NCI-H2196 treated with DMSO at 0.1 percent for 48 hours (cell line): ENCODE measurements around the gene PARS2.
"Not testable (repeated sequence)": the region's sequence is repeated elsewhere in the genome, so short reads cannot be mapped to it uniquely, and the experiment has no call there.

Experiments
- DNase-seq: peaks from one replicate; lab custom pipeline; 2025; ENCODE audit not compliant: unreplicated experiment; lab: John Stamatoyannopoulos, UW

The PARS2 gene

DNA sequence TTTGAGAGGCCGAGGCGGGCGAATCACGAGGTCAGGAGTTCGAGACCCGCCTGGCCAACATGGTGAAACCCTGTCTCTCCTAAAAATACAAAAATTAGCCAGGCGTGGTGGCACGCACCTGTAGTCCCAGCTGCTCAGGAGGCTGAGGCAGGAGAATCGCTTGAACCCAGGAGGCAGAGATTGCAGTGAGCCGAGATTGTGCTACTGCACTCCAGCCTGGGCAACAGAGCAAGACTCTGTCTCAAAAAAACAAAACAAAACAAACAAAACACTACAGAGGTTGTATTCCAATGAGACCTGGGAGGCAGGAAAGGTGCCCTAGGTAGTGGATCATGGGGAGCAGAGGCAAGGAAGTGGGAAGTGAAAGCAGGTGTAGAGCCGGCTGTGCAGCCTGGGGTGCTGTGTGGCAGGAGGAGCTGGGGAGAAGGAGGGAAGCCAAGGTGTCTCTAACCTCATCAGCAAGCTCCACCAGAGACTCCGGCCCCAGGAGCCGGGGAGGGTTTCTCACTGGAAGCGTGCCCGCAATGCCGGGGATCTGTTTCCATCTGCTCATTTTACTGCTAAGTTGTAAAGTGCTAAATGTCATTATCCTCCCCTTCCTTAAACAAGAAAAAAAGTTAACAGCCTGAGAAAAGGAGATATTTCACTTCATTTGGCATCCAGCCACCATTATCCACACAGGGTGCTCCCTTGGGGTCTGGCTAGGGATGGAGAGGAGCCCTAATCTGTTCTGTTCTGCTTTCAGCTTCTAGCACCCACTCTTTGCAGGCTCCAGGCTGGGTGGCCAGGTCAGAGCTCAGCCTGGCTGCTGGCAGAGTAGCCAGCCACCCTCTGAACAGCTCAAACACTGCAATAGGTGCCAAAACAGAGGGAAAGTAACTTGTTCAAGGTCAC lies 11.8 kb upstream of the PARS2 start:
- DNase-seq: not testable (repeated sequence)

DNA sequence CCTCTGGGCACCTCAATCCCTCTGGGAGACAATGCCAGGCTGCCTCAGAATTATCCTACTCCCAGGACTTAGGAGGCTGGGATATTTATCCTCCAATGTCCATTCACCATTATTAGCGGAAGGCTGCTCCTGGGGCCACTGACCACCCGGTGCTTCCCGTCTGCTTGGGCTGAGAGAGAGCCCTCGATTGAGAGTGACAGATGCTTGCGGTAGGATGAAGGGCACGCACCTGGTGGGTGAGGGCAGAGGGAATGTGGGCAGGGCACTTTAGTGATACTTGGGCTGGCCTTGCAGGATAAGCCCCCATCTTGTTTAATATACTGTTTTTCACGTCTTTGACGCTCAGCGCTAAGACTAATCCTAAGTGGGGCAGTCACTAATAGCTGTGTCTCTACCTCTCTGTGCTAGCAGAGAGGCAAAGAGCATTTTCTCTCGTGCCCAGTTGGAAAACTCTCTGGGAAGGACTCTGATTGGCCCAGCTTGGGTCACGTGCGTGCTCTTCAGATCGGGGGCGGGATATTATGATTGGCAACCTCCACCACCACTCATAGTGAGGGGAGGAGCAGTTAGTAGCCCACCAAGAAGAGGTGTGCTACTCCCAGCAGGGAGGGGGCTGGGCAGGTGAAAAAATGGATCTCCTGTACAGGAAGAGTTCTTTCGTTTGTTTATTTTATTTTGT lies 10.6 kb upstream of the PARS2 start:
- DNase-seq: no peak

DNA sequence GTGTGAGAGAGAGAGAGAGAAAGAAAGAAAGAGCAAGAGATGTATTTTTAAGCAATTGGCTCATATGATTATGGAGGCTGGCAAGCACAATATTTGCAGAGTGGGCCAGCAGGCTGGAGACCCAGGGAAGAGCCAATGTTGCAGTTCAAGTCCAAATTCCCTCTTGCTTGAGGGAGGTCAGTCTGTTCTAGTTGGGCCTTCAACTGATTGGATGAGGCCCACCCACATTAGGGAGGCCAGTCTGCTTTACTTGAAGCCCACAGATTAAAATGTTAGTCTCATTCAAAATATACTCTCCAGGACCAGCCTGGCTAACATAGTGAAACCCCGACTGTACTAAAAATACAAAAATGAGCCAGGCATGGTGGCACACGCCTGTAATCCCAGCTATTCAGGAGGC lies 8.6 kb upstream of the PARS2 start:
- no peak for DNase-seq

DNA sequence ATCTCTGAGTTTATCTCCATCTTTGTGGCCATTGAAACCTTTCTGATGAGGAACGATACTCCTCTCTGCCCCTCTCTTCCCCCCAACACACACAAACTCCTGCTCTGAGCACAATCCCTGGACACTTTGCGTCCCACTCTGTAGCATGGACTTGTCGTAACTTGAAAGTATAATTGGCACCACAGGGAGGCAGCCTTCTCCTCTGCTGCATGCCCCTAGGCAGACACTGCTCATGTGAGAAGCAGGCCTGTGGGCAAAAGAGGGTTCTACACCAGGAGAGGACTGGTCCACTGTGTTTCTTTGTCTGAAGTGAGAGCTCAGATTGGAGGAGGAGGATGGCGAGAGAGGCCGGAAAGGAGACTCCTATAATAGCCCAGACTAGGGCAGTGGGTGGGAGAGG lies 3.8 kb upstream of the PARS2 start:
- DNase-seq: no peak

DNA sequence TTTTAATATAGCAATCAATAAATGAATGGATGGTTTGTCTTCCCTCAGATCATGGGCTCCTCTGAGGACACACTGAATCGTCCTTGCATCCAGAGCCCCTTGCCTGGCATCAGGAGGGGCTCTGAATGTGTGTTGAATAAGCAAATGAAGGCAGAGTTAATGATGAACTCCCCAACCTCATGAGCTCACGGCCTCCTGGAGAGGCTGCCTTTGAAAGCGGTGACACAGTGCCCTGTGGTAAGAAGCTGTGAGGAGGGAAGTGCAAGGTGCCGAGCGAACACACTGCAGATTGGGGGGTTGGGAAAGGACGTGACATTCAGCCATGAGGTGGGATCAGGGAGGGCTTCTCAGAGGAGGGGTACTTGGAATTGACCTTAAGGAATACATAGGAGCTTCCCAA lies 3.2 kb upstream of the PARS2 start:
- DNase-seq: no peak

DNA sequence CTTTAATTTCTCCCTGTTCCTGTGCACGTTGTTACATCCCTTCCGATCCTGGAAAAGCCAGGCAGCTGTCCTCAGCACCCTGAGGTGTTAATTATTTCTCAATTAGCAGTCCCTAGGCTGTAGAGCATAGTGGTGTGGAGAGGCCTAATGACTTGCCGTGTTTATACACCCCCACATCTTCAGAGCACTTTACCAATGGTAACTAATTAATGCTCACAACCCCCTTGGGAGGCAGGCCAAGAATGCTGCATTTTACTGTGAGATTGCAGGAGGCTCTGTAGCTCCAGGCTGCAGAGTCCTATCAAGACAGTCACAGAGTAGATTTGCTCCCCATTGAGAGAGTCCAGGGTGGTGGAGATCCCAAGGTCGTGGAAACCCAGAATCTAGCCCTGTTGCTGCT lies 2.4 kb upstream of the PARS2 start:
- DNase-seq: no peak

DNA sequence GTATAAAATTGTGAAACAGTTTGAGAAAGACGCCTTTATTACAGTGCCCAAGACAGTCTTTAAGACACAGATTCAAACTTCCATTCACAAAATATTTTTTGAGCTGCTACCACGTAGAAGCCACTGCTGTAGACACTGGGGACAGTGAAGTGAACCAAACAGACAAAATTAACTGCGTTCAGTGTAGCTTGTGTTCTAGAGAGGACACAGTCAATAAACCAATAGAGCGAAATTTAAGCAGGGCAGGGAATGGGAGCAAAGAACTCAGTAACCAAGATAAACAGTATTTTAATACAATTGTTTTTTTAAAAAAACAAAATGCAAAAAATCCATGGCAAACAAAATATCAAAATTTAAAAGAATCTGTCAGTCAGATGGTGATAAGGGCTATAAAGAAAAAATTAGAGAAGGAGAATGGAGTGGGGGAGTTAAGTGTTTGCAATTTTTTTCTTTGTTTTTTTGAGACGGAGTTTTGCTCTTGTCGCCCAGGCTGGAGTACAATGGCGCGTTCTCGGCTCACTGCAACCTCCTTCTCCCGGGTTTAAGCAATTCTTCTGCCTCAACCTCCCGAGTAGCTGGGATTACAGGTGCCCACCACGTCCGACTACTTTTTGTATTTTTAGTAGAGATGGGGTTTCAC lies 719 bp upstream of the PARS2 start:
- DNase-seq: no peak

DNA sequence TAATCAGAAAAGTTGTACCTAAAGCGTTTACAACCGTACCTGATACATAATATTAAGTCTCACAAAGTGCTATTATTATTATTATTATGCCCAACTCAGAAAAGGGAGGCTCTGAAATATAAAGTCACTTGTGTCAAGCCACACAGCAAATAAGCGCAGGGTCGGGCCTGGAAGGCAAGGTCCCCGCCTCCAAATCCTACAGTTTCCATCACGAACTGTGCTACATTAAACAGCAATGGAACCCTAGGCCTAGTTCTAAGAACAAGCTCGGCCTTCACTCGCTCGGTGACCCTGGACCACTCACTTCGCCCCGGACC lies 549 bp downstream of the PARS2 start:
- no peak for DNase-seq

DNA sequence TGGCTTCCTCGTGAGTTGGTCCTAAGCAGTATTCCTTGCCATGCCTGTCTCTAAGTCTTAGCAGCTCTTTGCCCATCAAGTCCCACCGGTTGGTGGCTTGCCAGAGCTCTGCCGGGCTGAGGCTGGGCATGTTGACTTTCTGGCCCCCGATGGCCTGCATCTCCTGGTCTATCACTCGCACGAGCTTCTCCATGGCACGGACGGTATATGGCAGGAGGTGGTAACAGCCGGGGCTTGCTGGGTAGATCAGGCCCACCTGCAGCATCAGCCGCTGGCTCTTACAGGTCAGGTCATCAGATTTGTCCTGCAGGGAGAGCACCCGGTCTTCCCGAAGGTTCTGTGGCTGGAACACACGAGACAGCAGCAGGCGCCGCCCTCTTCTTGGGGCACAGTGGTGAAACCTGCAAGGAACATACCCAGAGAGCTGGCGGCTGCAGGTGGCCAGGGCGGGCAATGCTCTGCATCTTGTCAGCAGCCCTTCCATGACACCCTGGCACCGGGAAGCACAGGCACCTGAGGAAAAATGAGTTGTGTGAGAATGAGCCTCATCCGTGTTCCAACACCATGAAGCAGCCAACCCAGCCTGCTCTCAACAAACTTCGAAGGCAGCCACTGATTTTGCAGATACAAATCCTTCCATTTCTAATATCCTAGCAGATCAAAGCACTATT lies 5.5 kb downstream of the PARS2 start:
- no peak for DNase-seq

DNA sequence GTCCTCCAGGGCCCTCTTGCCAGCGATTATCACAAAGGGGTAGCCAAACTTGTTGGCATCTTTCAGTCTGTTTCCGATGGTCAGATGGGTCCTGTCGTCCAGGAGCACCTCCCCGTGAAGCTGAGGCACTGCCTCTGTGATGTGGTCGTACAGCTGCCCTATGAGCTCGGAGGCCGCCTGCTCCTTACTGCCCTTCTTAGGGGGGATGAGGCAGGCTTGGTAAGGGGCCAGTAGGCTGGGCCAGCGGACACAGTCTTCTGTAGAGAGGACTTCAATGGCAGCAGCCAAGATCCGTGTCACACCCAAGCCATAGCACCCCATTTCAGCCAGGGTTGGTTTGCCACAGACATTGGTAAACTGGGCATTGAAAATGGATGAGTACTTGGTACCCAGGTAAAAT lies 6.5 kb downstream of the PARS2 start:
- DNase-seq: no peak

DNA sequence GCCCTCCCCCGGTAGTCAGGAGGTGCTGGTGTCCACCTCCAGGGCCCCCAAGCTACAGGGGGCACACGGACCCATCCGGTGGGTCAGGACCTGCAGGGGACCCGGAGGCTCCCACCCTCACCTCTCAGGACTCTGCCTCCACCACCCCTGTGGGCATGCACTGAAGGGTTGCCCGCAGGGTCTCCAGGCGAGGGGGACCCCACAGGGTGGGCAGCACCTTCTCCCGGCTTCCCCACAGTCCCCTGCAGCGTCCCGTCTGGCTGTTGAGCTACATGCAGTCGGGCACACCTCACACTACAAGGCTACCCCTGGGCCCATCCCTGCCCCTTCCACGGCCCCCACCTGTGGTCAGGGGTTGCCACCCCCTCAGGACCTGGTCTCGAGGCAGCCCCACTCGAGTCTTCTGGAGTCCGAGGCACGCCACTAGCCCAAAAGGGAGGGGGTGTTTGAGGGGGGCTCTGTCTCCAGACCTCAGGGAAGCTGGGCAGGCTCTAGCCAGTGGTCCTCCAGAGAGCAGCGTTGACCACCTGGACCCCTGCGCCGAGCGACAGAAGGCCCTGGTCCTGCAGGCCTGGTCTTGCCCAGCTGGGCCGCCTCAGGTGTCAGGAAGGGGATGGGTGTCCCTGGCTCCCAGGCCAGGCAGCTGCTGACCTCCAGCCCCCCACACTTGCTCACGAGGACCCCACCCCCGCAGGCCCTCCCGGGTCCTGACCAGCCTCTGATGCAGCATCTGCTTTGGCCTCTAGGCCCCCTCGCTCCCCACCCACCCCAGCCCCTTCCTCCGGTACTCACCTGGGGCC lies 9.6 kb downstream of the PARS2 start:
- no peak for DNase-seq

DNA sequence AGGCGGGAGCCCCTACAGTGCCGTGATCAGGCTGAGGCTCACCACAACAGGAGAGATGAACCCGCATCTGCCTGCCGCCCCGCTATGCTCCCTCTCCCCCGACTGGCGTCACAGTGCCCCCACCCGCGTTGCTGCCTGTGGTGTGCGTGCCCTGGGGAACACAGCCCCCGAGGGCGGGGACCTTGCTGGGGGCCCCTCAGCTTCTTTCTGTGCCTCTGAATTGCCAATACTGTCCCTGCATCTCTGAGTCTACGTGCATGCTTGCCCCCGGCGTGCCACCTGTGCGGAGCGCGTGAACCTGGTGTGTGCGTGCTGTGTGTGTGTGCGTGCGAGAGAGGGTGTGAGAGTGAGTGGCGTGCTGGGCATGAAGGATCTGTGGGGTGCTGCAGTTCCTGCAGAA lies 10.3 kb downstream of the PARS2 start:
- no peak for DNase-seq

DNA sequence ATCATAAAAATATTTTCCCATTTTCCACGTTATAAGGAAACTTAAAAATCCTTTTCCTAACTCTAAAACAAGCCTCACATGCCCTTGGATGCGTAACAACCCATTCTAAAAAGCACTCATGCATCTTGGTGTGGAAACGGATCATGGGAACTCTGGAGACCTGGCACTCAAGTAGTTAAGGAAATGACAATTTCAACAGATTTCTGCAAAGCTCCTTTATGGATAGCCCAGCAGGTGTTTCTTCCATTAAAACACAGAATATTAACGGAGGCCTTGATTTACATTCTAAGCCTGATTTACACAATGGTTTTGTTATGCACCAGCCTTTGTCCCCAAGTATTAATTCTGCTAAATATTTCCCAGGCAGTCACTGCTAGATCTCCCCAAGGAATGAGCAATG lies 12.9 kb downstream of the PARS2 start:
- no peak for DNase-seq

DNA sequence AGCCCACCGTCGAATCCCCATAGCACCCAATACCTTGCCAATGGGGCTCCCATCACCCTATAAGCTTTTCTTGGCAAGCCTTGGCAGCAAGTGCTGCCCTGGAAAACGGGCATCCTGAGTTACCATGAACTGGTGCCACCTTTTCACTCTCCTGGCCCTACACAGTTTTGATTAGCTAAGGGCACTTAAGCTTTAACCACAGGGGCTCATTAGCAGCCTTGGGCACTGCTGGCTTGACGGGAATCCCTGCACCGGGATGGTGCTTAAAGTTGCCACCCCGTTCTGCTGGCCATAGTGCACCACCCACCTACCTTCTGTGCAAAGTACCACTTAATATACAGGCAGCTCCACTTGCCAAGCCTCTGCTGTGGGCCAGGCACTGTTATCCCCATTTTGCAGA lies 13.7 kb downstream of the PARS2 start:
- no peak for DNase-seq

DNA sequence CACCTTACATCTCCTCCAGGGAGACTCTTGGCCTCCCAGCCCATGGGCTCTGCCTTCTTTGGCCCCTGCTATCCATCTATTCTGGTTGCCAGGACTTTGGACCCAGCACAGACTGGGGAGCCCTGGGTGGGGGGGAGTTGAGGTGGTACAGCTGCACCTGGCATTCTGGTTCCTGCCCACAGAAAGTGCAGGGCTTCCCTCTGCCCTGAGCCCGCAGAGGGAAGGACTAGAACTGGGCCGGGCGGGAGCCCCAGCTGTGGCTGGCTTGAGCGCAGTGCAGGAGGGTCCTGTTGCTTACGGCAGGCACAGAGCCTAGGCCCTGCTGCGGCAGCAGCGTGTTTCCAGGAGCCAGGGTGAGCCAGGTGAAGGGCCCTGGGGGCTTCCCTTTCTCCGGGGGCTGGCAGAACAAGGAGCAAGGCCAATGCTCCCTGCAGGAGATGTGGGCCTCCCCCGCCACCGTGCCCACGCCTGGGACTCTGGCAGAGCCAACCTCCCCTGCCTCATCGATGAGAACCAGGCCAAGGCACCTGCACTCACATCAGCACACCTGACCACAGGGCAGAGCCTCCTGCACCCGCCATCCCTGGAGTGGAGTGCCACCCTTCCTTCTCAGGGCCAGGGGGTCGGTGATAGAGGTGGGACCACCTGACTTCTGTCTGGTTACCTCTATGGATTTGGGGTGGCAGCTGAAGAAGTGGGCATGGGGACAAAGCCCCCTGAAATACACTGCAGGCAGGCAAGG lies 16.1 kb downstream of the PARS2 start:
- no peak for DNase-seq

DNA sequence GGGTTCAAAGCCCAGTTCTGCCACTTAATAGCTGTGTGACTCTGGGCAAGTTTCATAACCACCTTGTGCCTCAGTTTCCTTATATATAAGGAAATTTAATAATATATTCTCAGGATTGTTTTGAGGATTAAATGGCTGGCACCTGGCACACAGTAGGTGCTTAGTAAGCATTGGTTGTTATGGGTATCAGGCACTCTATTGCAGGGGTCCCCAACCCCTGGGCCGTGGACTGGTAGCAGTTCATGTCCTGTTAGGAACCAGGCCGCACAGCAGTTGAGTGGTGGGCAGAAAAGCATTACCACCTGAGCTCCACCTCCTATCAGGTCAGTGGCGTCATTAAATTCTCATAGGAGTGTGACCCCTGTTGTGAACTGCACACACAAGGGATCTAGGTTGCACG lies 18.5 kb downstream of the PARS2 start:
- DNase-seq: no peak

DNA sequence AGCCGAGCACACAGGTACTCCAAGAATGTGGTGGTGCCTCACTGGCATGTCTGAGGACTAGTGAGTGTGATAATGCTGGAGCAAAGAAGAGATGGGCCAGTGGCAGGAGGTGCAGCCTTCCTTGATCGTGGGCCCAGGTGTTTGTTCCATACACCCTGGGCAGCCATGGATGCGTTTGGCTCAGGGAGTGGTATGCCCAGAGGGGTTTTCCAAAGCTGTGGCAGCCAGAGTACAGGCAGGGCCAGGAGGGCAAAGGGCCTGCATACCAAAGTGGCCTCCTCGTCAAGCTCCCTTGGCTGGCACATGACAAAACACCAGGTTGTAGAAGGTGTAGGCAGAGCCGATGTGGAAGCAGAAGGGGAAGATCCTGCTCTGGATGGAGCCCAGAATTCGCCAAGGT lies 19.0 kb downstream of the PARS2 start:
- no peak for DNase-seq

DNA sequence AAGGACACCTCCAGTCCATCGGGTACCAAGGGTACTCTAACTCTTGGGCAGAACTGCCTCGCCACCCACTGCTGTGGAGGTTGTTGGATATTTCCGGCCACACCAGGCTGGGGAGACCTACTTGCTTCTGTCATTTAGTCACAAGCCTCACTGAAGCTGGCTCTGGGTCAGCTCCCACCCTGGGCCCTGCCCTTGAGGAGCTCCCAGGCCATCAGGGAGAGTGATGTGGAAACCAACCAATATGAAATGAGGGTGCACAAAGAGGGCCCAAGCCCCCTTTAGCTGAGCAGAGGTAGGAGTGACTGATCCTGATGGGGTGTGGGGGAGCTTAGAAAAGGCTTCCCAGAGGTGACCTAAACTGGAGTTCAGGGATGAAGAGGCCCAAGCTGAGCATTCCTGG lies 19.6 kb downstream of the PARS2 start:
- DNase-seq: no peak

DNA sequence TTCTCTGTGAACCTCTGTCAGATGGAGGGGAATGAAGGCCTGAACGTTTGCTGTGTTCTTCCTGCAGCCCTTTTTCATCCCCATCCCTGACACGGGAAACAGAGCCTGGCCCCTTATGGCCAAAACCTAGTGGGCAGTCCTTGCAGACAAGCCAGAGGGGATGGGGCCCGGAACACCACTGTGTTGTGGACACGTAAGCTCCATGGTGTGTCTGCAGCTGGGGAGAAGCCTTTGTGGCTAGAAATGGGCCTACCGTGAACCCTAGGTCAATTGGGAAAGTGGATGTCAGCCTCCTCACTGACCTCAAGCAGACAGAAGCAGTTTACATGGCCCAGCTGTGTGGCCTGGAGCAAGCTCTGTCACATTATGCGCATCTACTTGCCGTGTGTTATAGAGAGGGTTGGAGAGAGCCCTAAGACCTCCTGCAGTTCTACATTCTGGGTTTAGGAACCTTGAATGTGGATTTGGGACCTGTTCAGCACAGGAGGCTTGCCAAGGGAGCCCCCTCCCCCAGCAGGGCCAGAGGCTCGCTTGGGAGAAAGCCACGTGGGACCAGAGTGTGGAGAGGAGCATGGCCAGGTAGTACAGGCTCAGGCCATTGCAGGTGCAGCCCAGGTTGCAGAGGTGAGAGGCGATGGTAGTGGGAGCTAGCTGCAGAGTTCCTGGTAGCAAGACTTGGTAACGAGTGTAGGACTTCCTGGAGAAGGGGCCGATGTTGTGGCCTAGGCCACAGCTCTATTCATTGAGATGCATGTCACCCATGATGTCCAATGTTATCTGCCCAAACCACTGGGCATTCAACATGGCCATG lies 20.7 kb downstream of the PARS2 start:
- no peak for DNase-seq
